Uterus (tissue), 2 donors: Measurements from ENCODE around the gene MARCHF9.

ENCODE experiments used
- POLR2A ChIP-seq, 2 donors: fragments of 450-650 bp; IDR thresholded peaks; one replicate each; pipeline ENCODE4 v1.6.1; 2016; ENCODE audit warnings: antibody characterized with exemption in 2 of 2, mild to moderate bottlenecking in 1 of 2, moderate library complexity in 1 of 2
- TF ChIP-seq, protein P1 (sequence below), 4 experiments: fragments of 200-600 bp in 2 of 4; fragments of 450-650 bp in 2 of 4; sonication (generic) in 2 of 4; IDR thresholded peaks; one replicate each; pipeline ENCODE4 v1.5.1; 2016 to 2019; ENCODE audit warnings: antibody characterized with exemption in 4 of 4, mild to moderate bottlenecking in 2 of 4, moderate library complexity in 1 of 4

DNA sequence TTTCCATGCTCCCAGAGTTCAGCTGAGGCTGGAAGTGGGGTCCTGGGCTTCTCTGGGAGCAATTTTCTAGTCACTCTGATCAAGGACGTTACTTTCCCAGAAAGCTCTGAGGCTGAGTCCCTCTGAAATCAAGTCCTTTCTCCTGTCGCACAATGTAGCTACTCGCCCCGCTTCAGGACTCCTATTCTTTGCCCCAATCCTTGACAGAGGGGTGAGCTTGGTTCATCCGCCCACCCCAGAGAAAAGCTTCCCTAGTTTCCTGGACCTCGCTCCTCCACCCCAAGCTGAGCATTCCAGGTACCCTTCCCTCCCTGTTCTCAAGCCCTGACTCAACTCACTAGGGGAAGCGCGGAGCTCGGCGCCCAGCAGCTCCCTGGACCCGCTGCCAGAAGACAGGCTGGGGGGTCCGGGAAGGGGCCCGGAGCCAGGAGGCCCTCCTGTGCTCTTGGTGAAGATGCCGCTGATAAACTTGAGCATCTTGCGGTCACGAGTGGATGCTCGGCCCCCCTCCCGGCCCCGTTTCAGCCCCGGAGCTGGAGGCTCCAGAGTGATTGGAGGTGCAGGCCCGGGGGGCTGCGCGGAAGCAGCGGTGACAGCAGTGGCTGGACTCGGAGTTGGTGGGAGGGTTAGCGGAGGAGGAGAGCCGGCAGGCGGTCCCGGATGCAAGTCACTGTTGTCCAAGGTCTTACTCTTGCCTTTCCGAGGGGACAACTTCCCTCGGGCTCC lies 18.0 kb upstream of the MARCHF9 start:
- TF ChIP-seq, protein P1, sequence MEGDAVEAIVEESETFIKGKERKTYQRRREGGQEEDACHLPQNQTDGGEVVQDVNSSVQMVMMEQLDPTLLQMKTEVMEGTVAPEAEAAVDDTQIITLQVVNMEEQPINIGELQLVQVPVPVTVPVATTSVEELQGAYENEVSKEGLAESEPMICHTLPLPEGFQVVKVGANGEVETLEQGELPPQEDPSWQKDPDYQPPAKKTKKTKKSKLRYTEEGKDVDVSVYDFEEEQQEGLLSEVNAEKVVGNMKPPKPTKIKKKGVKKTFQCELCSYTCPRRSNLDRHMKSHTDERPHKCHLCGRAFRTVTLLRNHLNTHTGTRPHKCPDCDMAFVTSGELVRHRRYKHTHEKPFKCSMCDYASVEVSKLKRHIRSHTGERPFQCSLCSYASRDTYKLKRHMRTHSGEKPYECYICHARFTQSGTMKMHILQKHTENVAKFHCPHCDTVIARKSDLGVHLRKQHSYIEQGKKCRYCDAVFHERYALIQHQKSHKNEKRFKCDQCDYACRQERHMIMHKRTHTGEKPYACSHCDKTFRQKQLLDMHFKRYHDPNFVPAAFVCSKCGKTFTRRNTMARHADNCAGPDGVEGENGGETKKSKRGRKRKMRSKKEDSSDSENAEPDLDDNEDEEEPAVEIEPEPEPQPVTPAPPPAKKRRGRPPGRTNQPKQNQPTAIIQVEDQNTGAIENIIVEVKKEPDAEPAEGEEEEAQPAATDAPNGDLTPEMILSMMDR (IDR thresholded peaks at IDR 0.05), result no peak
- TF ChIP-seq POLR2A (IDR thresholded peaks at IDR 0.05), result no peak
